ENCODE data around the gene LPP. TPM values are rescaled to one million over a fixed set of nuclear protein-coding genes. Genes with fewer than 3 reads are reported as not detected.

Gene LPP
- polyA plus RNA-seq, 1 donor (not counting 4 experiments of a cell fraction or from before 2014, with no cell fraction given): 16.0 TPM

GRCh38 chr3:188740010-188740409 lies 586.1 kb downstream of the LPP start:
- FAIRE-seq (no peak), DNase-seq (ENCODE audit: low read depth, low spot score) (no peak)
- Histone ChIP-seq H3K36me3 (ENCODE audit: control insufficient read depth in 2 of 2, extremely low read depth in 1 of 2, insufficient read depth in 2 of 2, low read length in 2 of 2) (no peaks in the 10 kb centered on the region), H3K4me3 (ENCODE audit: control insufficient read depth in 2 of 3, extremely low read depth in 1 of 3, insufficient read depth in 2 of 3, low read depth in 1 of 3, low read length in 3 of 3) (no peak overlapping the region), H3K9me1 (ENCODE audit: control insufficient read depth, extremely low read depth, insufficient read depth, low read length) (no peaks in the 10 kb centered on the region), H3K9me3 (ENCODE audit: control insufficient read depth, low read depth, low read length) (no peaks in the 10 kb centered on the region), H3K4me2 (ENCODE audit: control insufficient read depth, extremely low read depth, insufficient read depth, low read depth, low read length) (no peak overlapping the region), H3K4me1 (ENCODE audit: control insufficient read depth, extremely low read depth, insufficient read depth, low read length) (no peaks in the 10 kb centered on the region), H2AFZ (ENCODE audit: control insufficient read depth, low read length) (no peak overlapping the region), H4K20me1 (ENCODE audit: control insufficient read depth, extremely low read depth, insufficient read depth, low read length) (no peaks in the 10 kb centered on the region), H3K27ac (ENCODE audit: control insufficient read depth, insufficient read depth, low read length) (no peak overlapping the region), H3K27me3 (ENCODE audit: control insufficient read depth, extremely low read depth, insufficient read depth, low read length) (no peaks in the 10 kb centered on the region), H3K9ac (ENCODE audit: control insufficient read depth, extremely low read depth, insufficient read depth, low read length) (no peak overlapping the region), H3K79me2 (ENCODE audit: control insufficient read depth, insufficient read depth, low read length) (no peaks in the 10 kb centered on the region)
- dilution Hi-C loops (cut with MboI; ENCODE audit: extremely low pct_ligation_motif_present, low sequenced_read_pairs): no loop called here
- TF ChIP-seq EZH2 (IDR thresholded peaks at IDR 0.05; ENCODE audit: low read length) (no peak), CTCF (optimal IDR thresholded peaks at IDR 0.05 in 1 of 3, IDR thresholded peaks at IDR 0.05 in 1 of 3, conservative IDR thresholded peaks at IDR 0.05 in 1 of 3; ENCODE audit: extremely low read depth in 1 of 3, insufficient read depth in 2 of 3, low read length in 3 of 3) (no peak)

GRCh38 chr3:188742755-188743550 lies 589.0 kb downstream of the LPP start:
- Histone ChIP-seq H3K4me2 (ENCODE audit: control insufficient read depth, extremely low read depth, insufficient read depth, low read depth, low read length) (no peak overlapping the region), H3K9me1 (ENCODE audit: control insufficient read depth, extremely low read depth, insufficient read depth, low read length) (no peaks in the 10 kb centered on the region), H3K9me3 (ENCODE audit: control insufficient read depth, low read depth, low read length) (no peaks in the 10 kb centered on the region), H3K36me3 (ENCODE audit: control insufficient read depth in 2 of 2, extremely low read depth in 1 of 2, insufficient read depth in 2 of 2, low read length in 2 of 2) (no peaks in the 10 kb centered on the region), H3K9ac (ENCODE audit: control insufficient read depth, extremely low read depth, insufficient read depth, low read length) (no peak overlapping the region), H3K27me3 (ENCODE audit: control insufficient read depth, extremely low read depth, insufficient read depth, low read length) (no peaks in the 10 kb centered on the region), H3K4me1 (ENCODE audit: control insufficient read depth, extremely low read depth, insufficient read depth, low read length) (no peaks in the 10 kb centered on the region), H3K27ac (ENCODE audit: control insufficient read depth, insufficient read depth, low read length) (no peak overlapping the region), H2AFZ (ENCODE audit: control insufficient read depth, low read length) (no peak overlapping the region), H3K4me3 (ENCODE audit: control insufficient read depth in 2 of 3, extremely low read depth in 1 of 3, insufficient read depth in 2 of 3, low read depth in 1 of 3, low read length in 3 of 3) (no peak overlapping the region), H3K79me2 (ENCODE audit: control insufficient read depth, insufficient read depth, low read length) (no peaks in the 10 kb centered on the region), H4K20me1 (ENCODE audit: control insufficient read depth, extremely low read depth, insufficient read depth, low read length) (no peaks in the 10 kb centered on the region)
- FAIRE-seq (no peak), DNase-seq (ENCODE audit: low read depth, low spot score) (no peak)
- dilution Hi-C loops (cut with MboI; ENCODE audit: extremely low pct_ligation_motif_present, low sequenced_read_pairs): no loop called here
- TF ChIP-seq CTCF (optimal IDR thresholded peaks at IDR 0.05 in 1 of 3, IDR thresholded peaks at IDR 0.05 in 1 of 3, conservative IDR thresholded peaks at IDR 0.05 in 1 of 3; ENCODE audit: extremely low read depth in 1 of 3, insufficient read depth in 2 of 3, low read length in 3 of 3): no peak
- no peak for TF ChIP-seq EZH2 (IDR thresholded peaks at IDR 0.05; ENCODE audit: low read length)

Measured in keratinocyte (primary cell).